Spleen (tissue), 7 donors: ENCODE measurements around the gene UBA6.

Experiments
- CTCF ChIP-seq, 11 experiments: fragments of 200-600 bp in 7 of 11; fragments of 450-650 bp in 4 of 11; sonication (generic) in 4 of 11; IDR thresholded peaks in 8 of 11; conservative IDR thresholded peaks in 3 of 11; 1 replicate in 7 of 11; 2 replicates in 4 of 11; pipeline versions ENCODE4 v1.4.0 to v1.8.0; 2016 to 2021; ENCODE audit warnings: antibody characterized with exemption in 11 of 11, inconsistent platforms in 4 of 11, mild to moderate bottlenecking in 1 of 11
- POLR2A ChIP-seq, 3 donors: fragments of 450-650 bp; IDR thresholded peaks; one replicate each; pipeline ENCODE4 v1.5.1; 2017; ENCODE audit warnings: antibody characterized with exemption in 3 of 3, mild to moderate bottlenecking in 1 of 3
- donor health status: DM: no; HTN: no; CAD: no; lungs with moderate emphysema.
- donor health status: DM: no; HTN: no; CAD: no.
- donor health status: DM: no; HTN: no; CAD: no.

DNA sequence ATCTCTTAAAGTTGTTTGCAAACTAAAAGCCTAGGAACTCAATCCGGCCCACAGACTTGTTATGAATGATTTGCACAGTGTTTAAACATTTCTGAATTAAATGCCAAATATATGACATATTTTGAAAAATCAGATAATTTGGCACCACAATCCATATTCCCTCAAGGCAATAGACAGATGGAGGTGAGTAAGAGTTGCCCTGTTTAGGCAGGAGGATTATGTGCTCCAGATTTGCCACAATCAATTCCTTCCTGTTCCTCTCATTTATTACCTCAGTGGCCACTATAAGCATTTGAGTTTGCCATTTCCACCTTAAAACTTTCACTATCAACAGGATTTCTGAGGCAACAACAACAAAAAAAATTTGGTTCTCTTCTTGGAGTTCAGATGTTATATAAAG is 18.7 kb downstream of the UBA6 start:
- TF ChIP-seq CTCF (IDR thresholded peaks at IDR 0.05 in 8 of 11, conservative IDR thresholded peaks at IDR 0.05 in 3 of 11) (no peak), POLR2A (IDR thresholded peaks at IDR 0.05) (no peak)
